Measurements from ENCODE around the gene ZFP36.
"Not testable (repeated sequence)": the region's sequence is repeated elsewhere in the genome, so short reads cannot be mapped to it uniquely, and the experiment has no call there.

Gene ZFP36

DNA sequence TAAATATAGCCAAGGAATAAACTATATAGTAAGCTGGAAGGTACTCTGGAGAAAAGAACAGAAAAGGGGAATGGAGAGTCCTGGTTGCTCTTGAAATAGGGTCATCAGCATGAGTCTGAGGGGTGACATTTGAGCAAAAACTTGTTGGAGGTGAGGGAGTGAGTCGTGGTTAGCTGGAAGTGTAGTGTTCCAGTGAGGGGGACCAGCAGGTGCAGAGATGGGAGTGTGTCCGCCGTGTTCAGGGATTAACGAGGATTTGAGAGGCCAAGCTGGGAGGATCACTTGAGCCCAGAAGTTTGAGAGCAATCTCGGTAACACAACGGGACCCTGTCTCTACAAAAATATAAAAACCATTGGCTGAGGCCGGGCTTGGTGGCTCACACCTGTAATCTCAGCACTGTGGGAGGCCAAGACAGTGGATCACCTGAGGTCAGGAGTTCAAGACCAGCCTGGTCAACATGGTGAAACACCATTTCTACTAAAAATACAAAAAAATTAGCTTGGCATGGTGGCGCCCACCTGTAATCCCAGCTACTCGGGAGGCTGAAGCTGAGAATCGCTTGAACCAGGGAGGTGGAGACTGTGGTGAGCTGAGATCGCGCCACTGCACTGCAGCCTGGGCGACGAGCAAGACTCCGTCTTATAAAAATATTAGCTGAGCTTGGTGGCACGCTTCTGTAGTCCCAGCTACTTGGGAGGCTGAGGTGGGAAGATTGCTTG lies 39.9 kb downstream of the ZFP36 start:
- DNase-seq (ENCODE audit: low spot score) = no peak

DNA sequence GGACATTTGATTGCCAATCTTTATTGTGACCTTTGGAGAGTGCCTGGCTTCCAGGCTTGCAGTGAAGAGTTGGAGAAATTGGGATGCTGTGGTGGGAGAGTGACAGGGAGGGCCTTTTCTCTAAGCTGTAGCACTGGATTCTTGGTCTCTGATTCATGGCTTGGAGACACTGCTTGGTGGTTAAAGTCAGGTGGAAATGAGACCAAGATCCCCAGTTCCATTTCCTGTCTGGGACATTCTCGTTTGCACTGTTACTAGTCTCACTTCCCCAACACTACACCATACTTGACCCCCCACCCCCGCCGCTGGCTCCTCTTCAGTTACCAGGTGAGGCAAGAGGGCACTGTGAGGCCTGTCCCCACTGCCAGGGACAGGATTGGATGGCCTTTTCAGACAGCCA lies 41.6 kb downstream of the ZFP36 start:
- no peak for DNase-seq (ENCODE audit: low spot score)

- no peak for DNase-seq (ENCODE audit: low spot score)
These were observed 42.6 kb downstream of the ZFP36 start for GRCh38 chr19:39449116-39449797.

- not testable (repeated sequence) for DNase-seq (ENCODE audit: low spot score)
These were observed 44.6 kb downstream of the ZFP36 start for GRCh38 chr19:39451257-39451656.

Measured in pons (tissue), 1 donor.